ENCODE results near the gene ASTL.

ASTL gene

GRCh38 chr2:96130483-96130882 lies 7.8 kb downstream of the ASTL start:
- DNase-seq (ENCODE audit: low read depth, low spot score) = no peak

- no peak for DNase-seq (ENCODE audit: low read depth, low spot score)
Measured at GRCh38 chr2:96129528-96130120, 8.7 kb downstream of the ASTL start.

GRCh38 chr2:96128456-96128855 lies 9.8 kb downstream of the ASTL start:
- no peak for DNase-seq (ENCODE audit: low read depth, low spot score)

- no peak for DNase-seq (ENCODE audit: low read depth, low spot score)
Measured at GRCh38 chr2:96124406-96125265, 13.7 kb downstream of the ASTL start.

- DNase-seq (ENCODE audit: low read depth, low spot score) = no peak
Measured at GRCh38 chr2:96123936-96124335, 14.4 kb downstream of the ASTL start.

- no peak for DNase-seq (ENCODE audit: low read depth, low spot score)
Measured at GRCh38 chr2:96123290-96123689, 15.0 kb downstream of the ASTL start.

- DNase-seq (ENCODE audit: low read depth, low spot score) = no peak
Measured at GRCh38 chr2:96122391-96122790, 15.9 kb downstream of the ASTL start.

- no peak for DNase-seq (ENCODE audit: low read depth, low spot score)
Measured at GRCh38 chr2:96121414-96121813, 16.9 kb downstream of the ASTL start.

- no peak for DNase-seq (ENCODE audit: low read depth, low spot score)
Measured at GRCh38 chr2:96120991-96121390, 17.3 kb downstream of the ASTL start.

GRCh38 chr2:96120091-96120720 lies 18.1 kb downstream of the ASTL start:
- DNase-seq (ENCODE audit: low read depth, low spot score) = no peak

- DNase-seq (ENCODE audit: low read depth, low spot score) = no peak
Measured at GRCh38 chr2:96119389-96119751, 18.9 kb downstream of the ASTL start.

GRCh38 chr2:96118698-96119388 lies 19.5 kb downstream of the ASTL start:
- DNase-seq (ENCODE audit: low read depth, low spot score) = no peak

GRCh38 chr2:96117701-96118588 lies 20.4 kb downstream of the ASTL start:
- no peak for DNase-seq (ENCODE audit: low read depth, low spot score)

GRCh38 chr2:96116879-96117533 lies 21.3 kb downstream of the ASTL start:
- peak; percentile 26 for DNase-seq (ENCODE audit: low read depth, low spot score)

- DNase-seq (ENCODE audit: low read depth, low spot score) = peak; percentile 34
Measured at GRCh38 chr2:96116424-96116878, 21.9 kb downstream of the ASTL start, which contains the start of gene ADRA2B. Gene ADRA2B, minus strand, starts transcription at chr2:96116571. Its CDS starts 422 bp downstream, at chr2:96116149.

GRCh38 chr2:96115631-96116423 lies 22.5 kb downstream of the ASTL start:
- no peak for DNase-seq (ENCODE audit: low read depth, low spot score)

GRCh38 chr2:96114903-96115581 lies 23.3 kb downstream of the ASTL start:
- no peak for DNase-seq (ENCODE audit: low read depth, low spot score)

GRCh38 chr2:96114546-96114902 lies 23.8 kb downstream of the ASTL start:
- no peak for DNase-seq (ENCODE audit: low read depth, low spot score)

- DNase-seq (ENCODE audit: low read depth, low spot score) = no peak
Measured at GRCh38 chr2:96113951-96114350, 24.4 kb downstream of the ASTL start.

Measured in activated CD4-positive, CD25-positive, alpha-beta regulatory T cell treated with anti-CD3 and anti-CD28 coated beads, Interleukin-2, amount 50 U/mL, for 16 hours (primary cell).